GDM1 (cell line): ENCODE results near the gene ITPRID1.
"Not testable (repeated sequence)": the region's sequence is repeated elsewhere in the genome, so short reads cannot be mapped to it uniquely, and the experiment has no call there.

Experiments used
- DNase-seq: peaks from one replicate; lab custom pipeline; 2025; lab: John Stamatoyannopoulos, UW

Gene ITPRID1

GRCh38 chr7:31516680-31517502 is 3.0 kb downstream of the ITPRID1 start:
- no peak for DNase-seq

- no peak for DNase-seq
Observed at GRCh38 chr7:31517513-31517912, 3.6 kb downstream of the ITPRID1 start.

GRCh38 chr7:31518766-31519165 is 4.9 kb downstream of the ITPRID1 start:
- DNase-seq: no peak

- DNase-seq: no peak
Observed at GRCh38 chr7:31521336-31522010, 7.6 kb downstream of the ITPRID1 start.

GRCh38 chr7:31526864-31527263 is 13.0 kb downstream of the ITPRID1 start:
- DNase-seq: no peak

GRCh38 chr7:31529103-31529502 is 15.2 kb downstream of the ITPRID1 start:
- no peak for DNase-seq

GRCh38 chr7:31540651-31541185 is 26.8 kb downstream of the ITPRID1 start:
- DNase-seq: not testable (repeated sequence)

GRCh38 chr7:31545549-31545948 is 31.7 kb downstream of the ITPRID1 start:
- DNase-seq: no peak

- DNase-seq: no peak
Observed at GRCh38 chr7:31549611-31550010, 35.7 kb downstream of the ITPRID1 start.

GRCh38 chr7:31550432-31550831 is 36.5 kb downstream of the ITPRID1 start:
- DNase-seq: no peak

- no peak for DNase-seq
Observed at GRCh38 chr7:31553661-31554081, 39.8 kb downstream of the ITPRID1 start.

GRCh38 chr7:31562002-31562401 is 48.1 kb downstream of the ITPRID1 start:
- DNase-seq: no peak

- no peak for DNase-seq
Observed at GRCh38 chr7:31563522-31563921, 49.6 kb downstream of the ITPRID1 start.

GRCh38 chr7:31563951-31564350 is 50.1 kb downstream of the ITPRID1 start:
- no peak for DNase-seq

- no peak for DNase-seq
Observed at GRCh38 chr7:31564661-31565060, 50.8 kb downstream of the ITPRID1 start.

- no peak for DNase-seq
Observed at GRCh38 chr7:31569528-31569927, 55.6 kb downstream of the ITPRID1 start.

- no peak for DNase-seq
Observed at GRCh38 chr7:31583526-31583925, 69.6 kb downstream of the ITPRID1 start.

- no peak for DNase-seq
Observed at GRCh38 chr7:31583942-31584341, 70.1 kb downstream of the ITPRID1 start.

- DNase-seq: no peak
Observed at GRCh38 chr7:31595390-31595789, 81.5 kb downstream of the ITPRID1 start.

GRCh38 chr7:31602041-31602625 is 88.2 kb downstream of the ITPRID1 start:
- no peak for DNase-seq

- DNase-seq: no peak
Observed at GRCh38 chr7:31603046-31603445, 89.2 kb downstream of the ITPRID1 start.

GRCh38 chr7:31613604-31614003 is 99.7 kb downstream of the ITPRID1 start:
- no peak for DNase-seq

- DNase-seq: no peak
Observed at GRCh38 chr7:31633467-31633866, 119.6 kb downstream of the ITPRID1 start.
